Memory B cell (primary cell): ENCODE measurements around the gene NDUFS4.
"Not testable (repeated sequence)": the region's sequence is repeated elsewhere in the genome, so short reads cannot be mapped to it uniquely, and the experiment has no call there.

Experiments
- ATAC-seq: fragments of 150-1000 bp; cut with Tn5 transposase; 2 replicates; pipeline ENCODE4 v1.10.0; 2021; ENCODE audit warnings: low read depth, mild to moderate bottlenecking, moderate library complexity
- DNase-seq, 2 donors: peaks; one replicate each; pipeline ENCODE4 v3.0.0; 2022; ENCODE audit warnings: low spot score in 2 of 2
- H3K27ac Mint-ChIP-seq: one replicate; pipeline ENCODE4 v1.8.0; 2022; ENCODE audit warnings: mild to moderate bottlenecking, moderate library complexity, mixed read lengths
- H3K27me3 Mint-ChIP-seq: one replicate; pipeline ENCODE4 v1.8.0; 2022; ENCODE audit warnings: mixed read lengths
- H3K36me3 Mint-ChIP-seq: one replicate; pipeline ENCODE4 v1.8.0; 2022; ENCODE audit warnings: mild to moderate bottlenecking, mixed read lengths
- H3K4me1 Mint-ChIP-seq: one replicate; pipeline ENCODE4 v1.8.0; 2022; ENCODE audit warnings: mixed read lengths
- H3K4me3 Mint-ChIP-seq: one replicate; pipeline ENCODE4 v1.8.0; 2022; ENCODE audit warnings: mild to moderate bottlenecking, moderate library complexity, mixed read lengths
- H3K9me3 Mint-ChIP-seq: one replicate; pipeline ENCODE4 v1.8.0; 2022; ENCODE audit warnings: mixed read lengths

Gene NDUFS4

GRCh38 chr5:53560506-53561191 lies at the start of gene NDUFS4:
Gene NDUFS4, plus strand, starts transcription at chr5:53560639. Its CDS starts 24 bp downstream, at chr5:53560663.
- Mint-ChIP-seq H3K9me3 (no peaks in the 10 kb centered on the region), H3K4me3 (peak within 1 kb of the TSS; percentile 96), H3K4me1 (peaks cover 14% of the 10 kb centered on the region), H3K27ac (peak within 1 kb of the TSS; percentile 94), H3K27me3 (peaks cover 4% of the 10 kb centered on the region), H3K36me3 (peaks cover 3% of the 10 kb centered on the region)
- peak; percentile 66 to 68 for DNase-seq
- peak; percentile 92 for ATAC-seq

GRCh38 chr5:53512539-53512938 lies 47.9 kb upstream of the NDUFS4 start:
- Mint-ChIP-seq H3K4me3 (no peak overlapping the region), H3K9me3 (peaks cover 18% of the 10 kb centered on the region), H3K36me3 (no peaks in the 10 kb centered on the region), H3K27ac (no peak overlapping the region), H3K4me1 (no peaks in the 10 kb centered on the region), H3K27me3 (peaks cover 1% of the 10 kb centered on the region)
- DNase-seq (no peak), ATAC-seq (no peak)

DNA sequence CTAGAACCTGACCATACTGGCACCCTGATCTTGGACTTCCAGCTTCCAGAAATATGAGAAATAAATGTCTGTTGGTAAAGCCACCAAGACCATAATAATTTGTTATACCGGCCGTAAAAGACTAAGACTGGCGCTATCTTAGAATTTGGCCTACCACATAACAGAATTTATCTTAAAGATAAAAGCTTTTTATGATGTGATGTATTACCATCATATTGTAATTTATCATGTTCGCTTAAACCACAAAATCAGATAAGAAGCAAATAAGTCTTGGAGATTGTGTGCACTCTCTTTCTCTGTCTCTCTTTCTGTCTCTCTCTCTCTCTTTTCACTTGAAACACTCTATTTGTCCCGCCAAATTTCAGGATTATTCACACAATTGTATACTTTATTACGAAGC lies 44.5 kb upstream of the NDUFS4 start:
- no peak overlapping the region for H3K4me3 Mint-ChIP-seq
- no peak overlapping the region for H3K27ac Mint-ChIP-seq
- H3K36me3 Mint-ChIP-seq: no peaks in the 10 kb centered on the region
- ATAC-seq: no peak
- peaks cover 3% of the 10 kb centered on the region for H3K27me3 Mint-ChIP-seq
- H3K4me1 Mint-ChIP-seq: no peaks in the 10 kb centered on the region
- no peak for DNase-seq
- peaks cover 8% of the 10 kb centered on the region for H3K9me3 Mint-ChIP-seq

GRCh38 chr5:53520813-53521212 lies 39.6 kb upstream of the NDUFS4 start:
- no peak overlapping the region for H3K27ac Mint-ChIP-seq
- no peaks in the 10 kb centered on the region for H3K4me1 Mint-ChIP-seq
- DNase-seq (no peak), ATAC-seq (no peak)
- no peak overlapping the region for H3K4me3 Mint-ChIP-seq
- H3K36me3 Mint-ChIP-seq: no peaks in the 10 kb centered on the region
- H3K9me3 Mint-ChIP-seq: peaks cover 5% of the 10 kb centered on the region
- peaks cover 1% of the 10 kb centered on the region for H3K27me3 Mint-ChIP-seq

- no peak overlapping the region for H3K27ac Mint-ChIP-seq
- no peaks in the 10 kb centered on the region for H3K4me1 Mint-ChIP-seq
- DNase-seq (no peak), ATAC-seq (no peak)
- no peaks in the 10 kb centered on the region for H3K36me3 Mint-ChIP-seq
- no peak overlapping the region for H3K4me3 Mint-ChIP-seq
- peaks cover 1% of the 10 kb centered on the region for H3K9me3 Mint-ChIP-seq
- peaks cover 7% of the 10 kb centered on the region for H3K27me3 Mint-ChIP-seq
Observed at GRCh38 chr5:53537711-53538110, 22.7 kb upstream of the NDUFS4 start.

DNA sequence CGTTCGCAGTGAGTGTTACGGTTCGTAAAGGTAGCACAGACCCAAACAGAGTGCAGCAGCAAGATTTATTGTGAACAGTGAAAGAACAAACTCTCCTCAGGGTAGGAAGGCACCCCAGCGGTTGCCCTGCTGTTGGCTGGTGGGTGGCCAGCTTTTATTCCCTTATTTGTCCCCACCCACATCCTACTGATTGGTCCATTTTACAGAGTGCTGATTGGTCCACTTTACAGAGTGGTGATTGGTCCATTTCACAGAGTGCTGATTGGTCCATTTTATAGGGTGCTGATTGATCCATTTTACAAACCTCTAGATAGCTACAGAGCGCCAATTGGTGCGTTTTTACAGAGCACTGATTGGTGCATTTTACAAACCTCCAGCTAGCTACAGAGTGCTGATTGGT lies 19.7 kb upstream of the NDUFS4 start:
- H3K27me3 Mint-ChIP-seq, DNase-seq, ATAC-seq, H3K27ac Mint-ChIP-seq, H3K36me3 Mint-ChIP-seq, H3K4me1 Mint-ChIP-seq, H3K9me3 Mint-ChIP-seq, H3K4me3 Mint-ChIP-seq: not testable (repeated sequence)

- DNase-seq (no peak), ATAC-seq (no peak)
- H3K9me3 Mint-ChIP-seq: peaks cover 1% of the 10 kb centered on the region
- H3K27ac Mint-ChIP-seq: no peak overlapping the region
- H3K4me3 Mint-ChIP-seq: no peak overlapping the region
- no peaks in the 10 kb centered on the region for H3K4me1 Mint-ChIP-seq
- H3K36me3 Mint-ChIP-seq: no peaks in the 10 kb centered on the region
- peaks cover 4% of the 10 kb centered on the region for H3K27me3 Mint-ChIP-seq
Observed at GRCh38 chr5:53541859-53542258, 18.6 kb upstream of the NDUFS4 start.

- H3K4me3 Mint-ChIP-seq: no peak overlapping the region
- no peak for ATAC-seq
- H3K4me1 Mint-ChIP-seq: no peaks in the 10 kb centered on the region
- H3K9me3 Mint-ChIP-seq: no peaks in the 10 kb centered on the region
- H3K27ac Mint-ChIP-seq: no peak overlapping the region
- DNase-seq: no peak
- peaks cover 2% of the 10 kb centered on the region for H3K27me3 Mint-ChIP-seq
- H3K36me3 Mint-ChIP-seq: no peaks in the 10 kb centered on the region
Observed at GRCh38 chr5:53542926-53543325, 17.5 kb upstream of the NDUFS4 start.

- Mint-ChIP-seq H3K4me1 (no peaks in the 10 kb centered on the region), H3K27me3 (peaks cover 2% of the 10 kb centered on the region), H3K36me3 (no peaks in the 10 kb centered on the region), H3K9me3 (no peaks in the 10 kb centered on the region), H3K27ac (no peak overlapping the region), H3K4me3 (no peak overlapping the region)
- no peak for ATAC-seq
- DNase-seq: no peak
Observed at GRCh38 chr5:53543401-53543800, 17.0 kb upstream of the NDUFS4 start.

GRCh38 chr5:53545744-53546143 lies 14.7 kb upstream of the NDUFS4 start:
- no peak overlapping the region for H3K27ac Mint-ChIP-seq
- H3K27me3 Mint-ChIP-seq: peaks cover 2% of the 10 kb centered on the region
- DNase-seq: no peak
- H3K4me1 Mint-ChIP-seq: no peaks in the 10 kb centered on the region
- no peak overlapping the region for H3K4me3 Mint-ChIP-seq
- no peaks in the 10 kb centered on the region for H3K36me3 Mint-ChIP-seq
- H3K9me3 Mint-ChIP-seq: no peaks in the 10 kb centered on the region
- ATAC-seq: no peak

DNA sequence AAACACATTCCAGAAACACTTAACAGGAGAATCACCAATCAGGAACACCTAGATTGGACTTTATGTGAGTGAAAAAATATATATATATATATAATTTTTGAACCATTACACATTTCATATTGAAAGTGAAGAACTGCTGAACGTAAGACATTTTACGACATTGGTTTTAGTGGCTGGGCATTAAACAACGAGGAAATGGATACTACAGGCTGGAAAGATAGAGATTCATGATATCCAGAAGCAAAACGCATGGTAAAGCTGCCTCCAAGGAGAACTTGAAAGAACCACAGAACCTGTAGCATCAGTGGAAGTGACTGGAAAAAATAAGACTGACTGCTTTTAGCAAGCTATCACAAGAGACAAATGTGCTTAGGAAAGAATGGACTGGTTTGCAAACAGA lies 13.2 kb upstream of the NDUFS4 start:
- no peak for DNase-seq
- Mint-ChIP-seq H3K4me1 (no peaks in the 10 kb centered on the region), H3K27me3 (peaks cover 2% of the 10 kb centered on the region), H3K36me3 (no peaks in the 10 kb centered on the region), H3K9me3 (no peaks in the 10 kb centered on the region), H3K4me3 (no peak overlapping the region), H3K27ac (no peak overlapping the region)
- no peak for ATAC-seq

DNA sequence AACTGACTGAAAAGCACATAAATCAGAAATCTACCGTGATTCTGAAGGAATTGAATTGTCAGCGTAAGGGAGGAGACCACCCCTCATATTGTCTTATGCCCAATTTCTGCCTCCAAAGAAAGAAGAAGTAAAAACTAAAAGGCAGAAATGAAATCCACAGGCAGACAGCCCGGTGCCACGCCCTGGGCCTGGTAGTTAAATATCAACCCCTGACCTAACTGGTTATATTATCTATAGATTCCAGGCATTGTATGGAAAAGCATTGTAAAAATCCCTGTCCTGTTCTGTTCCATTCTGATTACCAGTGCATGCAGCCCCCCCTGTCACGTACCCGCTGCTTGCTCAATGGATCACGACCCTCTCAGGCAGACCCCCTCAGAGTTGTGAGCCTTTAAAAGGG lies 11.9 kb upstream of the NDUFS4 start:
- not testable (repeated sequence) for H3K4me1 Mint-ChIP-seq, ATAC-seq, H3K4me3 Mint-ChIP-seq, H3K9me3 Mint-ChIP-seq, H3K27me3 Mint-ChIP-seq, DNase-seq, H3K27ac Mint-ChIP-seq, H3K36me3 Mint-ChIP-seq

GRCh38 chr5:53549792-53550191 lies 10.6 kb upstream of the NDUFS4 start:
- Mint-ChIP-seq H3K27me3 (peaks cover 8% of the 10 kb centered on the region), H3K36me3 (no peaks in the 10 kb centered on the region), H3K9me3 (no peaks in the 10 kb centered on the region), H3K27ac (no peak overlapping the region), H3K4me3 (no peak overlapping the region), H3K4me1 (no peaks in the 10 kb centered on the region)
- no peak for ATAC-seq
- no peak for DNase-seq

DNA sequence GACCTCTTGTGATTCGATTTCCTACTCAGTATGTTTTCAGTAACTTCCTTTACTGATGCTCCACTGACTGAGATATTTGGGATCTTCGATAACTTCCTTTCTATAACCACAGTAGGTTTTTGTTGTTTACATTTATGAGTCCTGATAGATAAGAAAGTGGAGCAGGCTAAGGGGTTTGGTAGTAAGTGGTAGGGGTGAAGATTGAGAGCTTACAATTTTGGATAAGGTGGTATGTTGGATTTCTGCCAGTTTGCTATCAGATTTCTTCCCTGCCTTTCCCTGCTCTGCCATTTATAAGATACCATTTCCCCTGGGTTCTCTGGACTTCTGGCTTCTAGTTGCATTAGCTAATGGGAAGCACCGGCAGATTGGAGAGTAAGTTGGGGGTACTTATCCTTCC lies 7.9 kb upstream of the NDUFS4 start:
- Mint-ChIP-seq H3K4me1 (no peaks in the 10 kb centered on the region), H3K27ac (no peak overlapping the region), H3K27me3 (peaks cover 13% of the 10 kb centered on the region), H3K9me3 (no peaks in the 10 kb centered on the region), H3K4me3 (no peak overlapping the region), H3K36me3 (no peaks in the 10 kb centered on the region)
- ATAC-seq (no peak), DNase-seq (no peak)

DNA sequence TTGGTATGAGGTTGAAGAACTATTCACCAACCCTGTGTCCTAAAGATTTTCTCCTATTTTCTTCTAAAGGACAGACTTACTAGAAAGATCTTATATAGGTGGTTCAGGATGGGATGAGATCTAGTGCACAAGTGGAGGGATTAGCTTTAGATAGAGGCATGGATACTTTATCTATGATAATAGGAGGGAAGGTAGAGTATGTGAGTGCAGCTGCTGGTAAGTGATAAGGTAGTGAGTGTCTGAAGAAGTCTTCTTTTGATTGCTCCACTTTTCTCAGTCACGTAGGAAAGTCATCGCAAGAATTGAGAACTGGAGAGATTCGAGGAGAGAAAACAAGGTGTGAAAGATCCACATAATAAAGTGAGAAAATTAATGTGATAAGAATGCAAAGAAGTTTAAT lies 6.0 kb upstream of the NDUFS4 start:
- ATAC-seq: no peak
- Mint-ChIP-seq H3K27ac (no peak overlapping the region), H3K4me1 (no peaks in the 10 kb centered on the region), H3K4me3 (no peak overlapping the region), H3K36me3 (no peaks in the 10 kb centered on the region), H3K27me3 (peaks cover 13% of the 10 kb centered on the region), H3K9me3 (no peaks in the 10 kb centered on the region)
- no peak for DNase-seq
